ENCODE measurements around the gene CDV3.

CDV3 gene

GRCh38 chr3:133570139-133570936 is 3.1 kb upstream of the CDV3 start:
- DNase-seq: no peak

DNA sequence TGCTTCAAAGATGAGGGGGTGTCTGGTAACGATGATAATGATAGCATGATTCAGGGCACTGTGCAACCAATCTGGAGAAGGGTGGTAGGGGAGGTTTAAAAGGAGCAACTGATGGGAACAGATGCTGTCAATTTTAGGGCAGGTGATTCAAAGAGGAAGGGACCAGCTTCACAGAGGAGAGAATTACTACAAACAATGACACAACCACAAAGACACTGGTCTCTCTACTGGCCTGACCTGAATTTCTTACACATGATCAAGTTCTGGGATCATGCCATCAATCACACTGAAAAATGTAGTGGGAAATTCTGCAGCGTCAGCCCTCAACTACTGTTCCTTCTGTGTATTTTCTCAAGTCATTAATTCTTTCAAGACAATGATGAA is 2.6 kb upstream of the CDV3 start:
- no peak for DNase-seq

DNA sequence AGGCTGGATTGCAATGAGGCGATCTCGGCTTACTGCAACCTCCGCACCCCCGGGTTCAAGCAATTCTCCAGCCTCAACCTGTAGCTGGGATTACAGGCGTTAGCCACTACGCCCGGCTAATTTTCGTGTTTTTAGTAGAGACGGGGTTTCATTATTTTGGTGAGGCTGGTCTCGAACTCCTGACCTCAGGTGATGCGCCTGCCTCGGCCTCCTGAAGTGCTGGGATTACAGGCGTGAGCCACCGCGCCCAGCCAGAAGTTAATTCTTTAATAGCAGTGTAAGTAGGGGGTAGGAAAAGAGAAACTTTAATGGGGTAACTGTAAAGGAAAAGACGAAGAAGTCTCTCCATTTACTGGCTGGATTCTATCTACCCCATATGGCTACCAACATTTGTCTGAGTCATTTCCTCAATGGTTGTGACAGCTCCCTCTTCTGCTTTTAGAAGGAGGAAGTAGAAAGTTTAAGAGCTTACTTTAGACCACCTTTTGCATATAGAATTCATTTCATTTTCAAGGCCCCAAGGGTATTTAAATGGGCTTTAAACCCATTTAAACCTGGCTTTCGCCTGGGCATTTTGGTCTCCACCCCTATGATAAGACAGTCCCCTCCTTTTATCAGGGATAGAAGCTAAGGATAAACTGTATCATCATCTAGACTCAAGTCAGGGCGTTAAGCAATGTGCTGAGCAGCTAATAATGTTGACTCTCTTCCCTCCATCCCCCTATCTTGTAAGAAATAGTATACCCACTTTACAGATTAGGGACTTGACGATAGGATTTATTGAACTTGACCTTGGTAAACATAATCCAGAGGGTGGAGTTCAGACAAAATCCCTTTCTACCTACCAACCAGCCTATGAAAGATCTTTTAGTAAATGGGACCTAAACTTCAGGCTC is 1.1 kb upstream of the CDV3 start:
- no peak for DNase-seq

GRCh38 chr3:133573054-133573628 is 345 bp upstream of the CDV3 start:
- DNase-seq: peak; percentile 100

- DNase-seq: peak; percentile 52
Measured at GRCh38 chr3:133574260-133574881, 885 bp downstream of the CDV3 start.

DNA sequence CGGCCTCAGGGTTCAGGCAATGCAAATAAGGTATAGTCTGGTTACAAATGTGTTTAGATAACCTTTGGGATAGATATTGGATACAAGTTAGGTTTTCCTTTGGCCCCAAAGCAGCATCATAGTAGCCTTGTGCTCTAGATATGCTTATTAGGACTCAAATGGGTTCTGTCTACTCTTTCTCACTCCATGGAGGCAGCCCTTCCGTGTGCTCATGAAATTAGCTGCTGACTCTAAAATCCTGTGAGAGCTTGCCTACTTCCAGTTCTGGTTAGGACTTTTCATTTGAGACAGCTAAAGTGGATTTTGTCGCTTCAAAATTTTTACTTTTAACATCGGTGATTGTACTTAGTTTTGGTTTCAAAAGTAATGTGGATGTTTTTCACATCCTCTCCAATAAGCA is 1.6 kb downstream of the CDV3 start:
- no peak for DNase-seq

GRCh38 chr3:133576169-133576568 is 2.7 kb downstream of the CDV3 start:
- no peak for DNase-seq

DNA sequence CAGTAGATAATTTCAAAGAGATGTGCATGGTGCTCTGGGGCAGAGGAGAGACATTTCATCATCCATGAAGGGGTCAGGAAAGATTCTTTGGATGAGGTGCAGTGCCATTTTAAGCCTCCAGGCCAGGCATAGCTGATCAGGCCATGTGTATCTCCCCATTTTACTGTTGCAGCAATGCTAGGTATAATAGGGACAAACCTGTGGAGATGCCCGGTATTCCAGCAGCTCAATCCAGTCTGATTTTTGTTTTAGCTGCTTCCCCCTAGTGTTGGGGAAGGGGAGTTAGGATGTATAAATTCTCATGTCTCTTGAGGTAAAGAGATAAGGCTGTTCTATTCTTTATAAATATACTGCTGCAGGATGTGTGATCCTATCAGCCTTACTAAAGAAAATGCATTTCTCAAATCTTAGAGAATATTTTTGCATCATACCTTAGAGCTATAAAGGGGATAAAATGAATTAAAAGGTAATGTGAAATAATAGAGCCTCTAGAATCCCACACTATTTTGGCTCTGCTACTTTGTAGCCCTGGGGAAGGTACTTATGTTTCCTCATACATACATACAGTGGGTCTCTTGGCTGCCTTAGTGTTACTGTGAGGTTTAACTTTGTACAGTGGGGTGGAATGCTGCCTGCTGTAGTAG is 5.2 kb downstream of the CDV3 start:
- DNase-seq: no peak

DNA sequence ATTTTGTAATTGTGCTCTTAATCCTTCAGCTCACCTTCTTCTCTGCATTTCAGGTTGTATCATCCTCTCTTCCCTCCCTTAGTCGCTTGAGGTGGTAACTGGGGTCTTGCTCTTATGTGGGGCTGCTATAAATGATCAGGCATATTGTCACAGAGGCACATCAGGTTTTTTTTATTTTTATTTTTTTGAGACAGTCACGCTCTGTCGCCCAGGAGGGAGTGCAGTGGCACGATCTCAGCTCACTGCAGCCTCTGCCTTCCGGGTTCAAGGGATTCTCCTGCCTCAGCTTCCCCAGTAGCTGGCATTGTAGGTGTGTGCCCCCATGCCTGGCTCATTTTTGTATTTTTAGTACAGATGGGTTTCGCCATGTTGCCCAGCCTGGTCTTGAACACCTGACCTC is 9.9 kb downstream of the CDV3 start:
- no peak for DNase-seq

DNA sequence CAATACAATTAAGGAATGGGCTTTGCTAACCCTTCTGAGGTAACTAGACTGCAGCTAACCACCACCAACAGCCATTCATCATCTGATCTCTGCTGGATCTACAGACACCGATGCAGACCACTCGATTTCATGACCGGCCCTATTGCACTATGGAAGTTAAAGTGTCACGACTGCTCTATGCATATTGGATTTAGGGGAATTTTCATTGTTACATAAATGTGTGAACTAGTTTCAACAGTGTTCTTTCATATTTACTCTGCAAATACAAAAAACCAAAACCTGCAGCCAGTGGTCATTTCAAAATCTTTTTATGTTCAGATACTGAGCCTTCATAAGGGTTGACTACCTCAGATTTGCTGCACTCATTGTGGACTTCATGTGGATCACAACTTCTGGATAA is 14.5 kb downstream of the CDV3 start:
- no peak for DNase-seq

DNA sequence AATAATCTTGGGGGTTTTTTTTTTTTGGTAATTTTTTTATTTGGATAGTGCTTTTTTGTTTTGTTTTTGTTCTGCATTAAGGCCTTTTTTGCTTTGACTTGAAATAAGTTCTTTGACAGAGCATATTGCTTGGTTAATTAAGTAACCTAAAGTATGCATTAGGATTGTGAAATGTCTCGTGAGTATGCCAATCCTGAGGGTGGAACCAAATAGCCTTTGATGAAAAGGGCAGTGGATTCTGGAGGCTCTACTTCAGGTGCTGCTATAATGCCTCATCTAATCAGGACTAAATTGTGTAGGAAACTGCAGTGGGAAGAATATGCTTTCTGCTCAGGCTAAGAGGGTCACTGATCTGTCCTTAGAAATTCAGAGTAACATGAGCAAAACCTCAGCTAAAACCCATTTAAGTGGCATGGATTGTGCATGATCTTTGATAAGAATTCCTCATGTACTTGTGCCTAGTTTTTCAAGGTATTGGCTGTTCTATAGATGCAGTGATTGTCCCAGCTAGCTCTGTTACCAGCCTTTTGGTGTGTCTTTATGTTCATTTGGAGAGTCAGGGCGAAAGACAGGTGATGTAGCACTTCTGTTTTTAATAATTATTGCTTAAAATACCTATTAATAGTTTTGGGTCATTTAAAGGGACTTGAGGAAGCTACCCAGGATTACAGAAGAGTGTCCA is 15.4 kb downstream of the CDV3 start:
- no peak for DNase-seq

GRCh38 chr3:133589503-133589902 is 16.0 kb downstream of the CDV3 start:
- no peak for DNase-seq

- DNase-seq: no peak
Measured at GRCh38 chr3:133591271-133591742, 17.8 kb downstream of the CDV3 start.

- DNase-seq: no peak
Measured at GRCh38 chr3:133592843-133593242, 19.4 kb downstream of the CDV3 start.

- no peak for DNase-seq
Measured at GRCh38 chr3:133593243-133593642, 19.8 kb downstream of the CDV3 start.

- no peak for DNase-seq
Measured at GRCh38 chr3:133595341-133595740, 21.9 kb downstream of the CDV3 start.

DNA sequence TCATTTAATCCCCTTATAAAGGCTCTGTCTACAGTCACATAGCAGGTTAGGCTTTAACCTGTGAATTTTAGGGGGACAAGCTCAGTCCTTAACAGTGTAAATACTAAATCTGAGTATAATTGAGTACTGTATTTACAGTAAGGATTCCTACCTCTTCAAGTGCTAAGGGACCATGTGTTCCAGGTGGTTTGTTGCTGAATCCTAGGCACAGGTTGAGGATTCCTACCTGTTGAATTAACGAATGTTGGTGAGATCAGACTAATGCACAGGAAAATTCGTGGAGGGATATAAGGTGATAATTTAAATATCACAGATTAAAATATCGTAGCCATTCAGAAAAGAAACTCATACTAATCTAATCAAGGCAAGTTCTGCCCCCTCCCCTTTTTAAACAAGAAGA is 24.9 kb downstream of the CDV3 start:
- no peak for DNase-seq

DNA sequence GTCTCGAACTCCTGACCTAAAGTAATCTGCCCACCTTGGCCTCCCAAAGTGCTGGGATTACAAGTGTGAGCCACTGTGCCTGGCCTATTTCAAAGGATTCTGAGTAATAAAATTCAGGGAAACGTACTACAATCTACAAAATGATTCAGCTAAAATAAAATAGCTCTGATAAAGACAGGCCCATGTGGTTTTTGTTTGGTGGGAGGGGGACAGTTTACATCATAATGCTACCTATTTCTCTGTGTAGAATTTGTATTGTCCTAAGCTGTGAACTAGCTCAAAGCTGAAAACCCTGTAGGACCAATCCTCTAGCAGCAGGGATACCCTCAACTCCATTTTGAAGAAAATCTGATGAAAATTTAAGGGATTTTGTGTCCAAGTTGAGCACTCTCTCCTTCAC is 25.8 kb downstream of the CDV3 start:
- DNase-seq: no peak

GRCh38 chr3:133600572-133601081 is 27.1 kb downstream of the CDV3 start:
- DNase-seq: no peak

DNA sequence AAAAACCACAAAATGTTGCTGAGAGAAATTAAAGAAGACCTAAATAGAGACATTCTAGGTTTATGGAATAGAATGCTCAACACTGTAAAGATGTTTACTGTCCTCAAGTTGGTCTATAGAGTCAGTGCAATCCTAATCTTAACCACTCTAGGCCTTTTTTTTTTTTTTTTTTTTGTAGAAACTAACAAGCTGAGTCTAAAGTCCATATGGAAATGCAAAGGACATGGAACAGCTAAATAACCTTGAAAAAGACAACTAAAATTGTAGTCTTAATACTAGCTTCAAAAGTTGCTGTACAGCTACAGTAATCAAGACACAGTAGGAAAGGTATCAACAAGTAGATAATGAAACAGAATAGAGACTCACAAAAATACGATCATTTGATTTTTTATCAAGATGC is 32.9 kb downstream of the CDV3 start:
- DNase-seq: no peak

DNA sequence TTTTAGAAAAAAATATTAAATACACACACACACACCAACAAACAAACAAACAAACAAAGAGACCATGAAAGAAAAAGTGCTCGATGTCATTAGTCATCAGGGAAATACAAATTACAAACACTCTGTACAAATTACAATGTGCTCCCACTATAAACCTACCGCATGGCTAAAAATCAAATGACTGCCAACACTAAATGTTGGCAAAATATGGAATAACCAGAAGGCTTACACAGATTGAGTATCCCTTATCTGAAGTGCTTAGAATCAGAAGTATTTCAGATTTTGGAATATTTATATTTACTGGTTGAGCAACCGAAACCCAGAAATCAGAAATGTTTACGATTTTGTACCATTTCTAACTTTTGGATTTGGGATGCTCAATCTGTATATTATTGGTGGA is 33.4 kb downstream of the CDV3 start:
- DNase-seq: no peak

GRCh38 chr3:133607816-133608215 is 34.3 kb downstream of the CDV3 start:
- no peak for DNase-seq
